IPS DF 4.7 (cell line): Measurements from ENCODE around the gene COG5.
A peak's percentile ranks its signal among the peaks of the same experiment; 100 is the strongest.

ENCODE experiments used
- DNase-seq: peaks from one replicate; pipeline ENCODE4 v3.0.0-alpha.2; 2013; ENCODE audit warnings: low spot score; ENCODE audit errors: extremely low read depth

COG5 gene

DNA sequence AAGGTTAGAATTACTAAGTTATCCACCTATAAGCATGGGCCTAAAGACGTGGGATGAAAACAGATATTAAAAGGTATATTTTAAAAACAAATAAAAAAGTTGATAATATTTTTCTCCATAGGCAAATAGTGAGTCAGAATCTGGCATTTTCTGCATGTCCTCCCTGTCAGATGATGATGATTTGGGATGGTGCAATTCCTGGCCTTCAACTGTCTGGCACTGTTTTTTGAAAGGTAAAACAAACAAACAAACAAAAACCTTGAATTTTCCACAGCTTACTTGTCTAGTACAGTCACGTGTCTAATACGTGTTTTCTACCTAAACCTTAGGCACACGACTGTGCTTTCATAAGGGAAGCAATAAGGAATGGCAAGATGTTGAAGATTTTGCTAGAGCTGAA lies 377.5 kb downstream of the COG5 start:
- no peak for DNase-seq

DNA sequence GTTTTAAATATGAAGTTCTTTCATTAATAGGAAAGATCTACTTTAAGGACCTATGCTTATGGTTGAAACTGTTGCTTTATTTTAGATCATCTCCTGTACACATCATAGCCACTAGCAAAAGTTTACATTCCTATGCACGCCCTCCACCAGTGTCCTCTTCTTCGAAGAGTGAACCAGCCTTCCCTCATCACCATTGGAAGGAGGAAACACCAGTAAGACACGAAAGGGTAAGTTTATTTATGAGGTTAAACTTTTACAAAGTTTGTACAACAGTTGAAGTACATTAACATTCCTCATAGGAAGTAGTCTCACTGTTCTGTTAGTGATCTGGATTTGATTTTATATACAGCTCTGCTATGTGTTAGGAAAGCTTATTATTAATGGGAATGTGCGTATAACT lies 378.0 kb downstream of the COG5 start:
- DNase-seq: no peak

DNA sequence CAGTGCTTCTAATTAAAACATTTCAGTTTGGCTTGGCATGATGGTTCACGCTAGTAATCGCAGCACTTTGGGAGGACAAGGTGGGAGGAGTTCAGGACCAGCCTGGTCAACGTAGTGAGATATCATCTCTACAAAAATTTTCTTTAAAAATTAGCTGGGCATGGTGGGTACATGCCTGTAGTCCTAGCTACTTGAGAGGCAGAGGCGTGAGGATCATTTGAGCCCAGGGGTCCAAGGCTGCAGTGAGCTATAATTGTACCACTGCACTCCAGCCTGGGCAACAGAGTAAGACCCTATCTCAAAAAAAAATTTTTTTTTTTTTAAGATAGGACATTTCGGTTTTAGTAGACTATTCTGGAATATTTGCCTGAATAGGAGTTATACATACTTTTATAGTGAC lies 382.5 kb downstream of the COG5 start:
- no peak for DNase-seq

DNA sequence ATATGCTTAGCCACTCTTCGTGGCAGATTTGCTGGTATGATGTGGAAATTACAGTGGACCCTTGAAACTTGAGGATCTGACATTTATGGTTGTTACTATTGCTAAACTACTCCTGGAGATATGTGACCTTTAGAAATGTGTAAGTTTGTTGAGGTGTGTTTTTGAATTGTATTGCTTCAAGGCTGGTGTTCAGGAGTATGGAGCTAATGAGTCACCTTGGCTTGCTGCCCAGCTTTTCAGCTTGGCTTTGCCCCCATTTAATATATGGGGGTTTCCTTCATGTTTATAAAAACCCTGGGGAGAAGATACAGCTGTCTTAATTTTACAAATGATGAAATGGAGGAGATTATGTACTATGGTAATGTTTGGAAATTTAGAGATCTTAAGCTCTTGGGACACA lies 383.3 kb downstream of the COG5 start:
- DNase-seq: no peak

DNA sequence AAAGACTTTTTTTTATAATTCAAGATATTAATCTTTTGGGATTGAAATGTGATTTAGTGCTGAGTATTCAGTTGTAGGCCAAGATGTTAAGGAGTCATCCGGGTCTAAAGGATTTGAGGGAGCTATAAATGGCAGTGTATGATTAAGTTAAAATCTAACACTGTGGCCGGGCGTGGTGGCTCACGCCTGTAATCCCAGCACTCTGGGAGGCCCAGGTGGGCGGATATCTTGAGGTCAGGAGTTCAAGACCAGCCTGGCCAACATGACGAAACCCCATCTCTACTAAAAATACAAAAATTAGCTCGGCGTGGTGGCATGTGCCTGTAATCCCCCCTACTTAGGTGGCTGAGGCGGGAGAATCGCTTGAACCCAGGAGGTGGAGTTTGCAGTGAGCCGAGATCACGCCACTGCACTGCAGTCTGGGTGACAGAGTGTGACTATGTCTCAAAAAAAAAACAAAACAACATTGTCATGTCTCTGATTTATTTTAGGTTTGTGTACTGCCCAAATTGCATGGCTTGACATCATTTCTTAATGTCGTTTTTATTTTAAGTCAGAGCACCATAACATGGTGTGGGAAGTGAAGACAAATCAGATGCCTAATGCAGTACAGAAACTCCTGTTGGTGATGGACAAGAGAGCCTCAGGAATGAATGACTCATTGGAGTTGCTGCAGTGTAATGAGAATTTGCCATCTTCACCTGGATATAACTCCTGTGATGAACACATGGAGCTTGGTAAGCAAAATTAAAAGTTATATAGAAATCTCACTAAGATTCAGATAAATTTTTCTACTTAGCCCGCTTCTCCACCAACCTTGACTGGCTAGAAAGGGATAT lies 384.2 kb downstream of the COG5 start:
- no peak for DNase-seq

DNA sequence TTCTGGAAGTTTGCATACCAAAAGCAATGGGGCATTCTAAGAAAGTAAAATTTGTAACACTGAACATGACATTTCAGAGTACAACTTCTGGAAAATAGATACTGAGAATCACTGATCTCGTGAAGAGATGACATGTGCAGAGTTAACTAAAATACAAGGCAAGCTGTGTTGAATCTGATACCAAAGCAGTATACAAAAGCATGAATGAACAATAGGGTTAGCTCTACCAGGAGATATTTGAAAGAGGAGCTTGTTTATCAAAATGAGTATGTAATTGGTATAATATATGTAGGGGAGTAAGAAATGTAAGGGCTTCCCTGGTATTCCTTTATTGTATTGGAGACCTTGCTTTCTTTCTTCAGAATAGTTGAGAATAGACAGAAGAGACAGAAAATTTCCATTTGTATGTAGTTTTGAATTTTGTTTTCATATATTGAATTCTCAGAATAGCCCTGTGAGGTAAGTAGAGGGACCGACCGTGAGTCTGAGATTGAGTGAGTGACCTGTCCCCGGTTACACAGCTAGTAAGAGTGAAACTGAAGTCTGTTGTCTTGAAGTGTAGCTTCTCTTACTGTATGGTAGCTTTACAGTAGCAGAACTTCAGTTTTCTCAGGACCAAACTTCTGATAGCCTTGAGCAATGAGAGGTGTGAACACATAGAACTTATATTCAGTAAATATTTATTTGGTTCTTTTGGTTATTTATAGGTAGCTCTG lies 389.9 kb downstream of the COG5 start:
- no peak for DNase-seq

DNA sequence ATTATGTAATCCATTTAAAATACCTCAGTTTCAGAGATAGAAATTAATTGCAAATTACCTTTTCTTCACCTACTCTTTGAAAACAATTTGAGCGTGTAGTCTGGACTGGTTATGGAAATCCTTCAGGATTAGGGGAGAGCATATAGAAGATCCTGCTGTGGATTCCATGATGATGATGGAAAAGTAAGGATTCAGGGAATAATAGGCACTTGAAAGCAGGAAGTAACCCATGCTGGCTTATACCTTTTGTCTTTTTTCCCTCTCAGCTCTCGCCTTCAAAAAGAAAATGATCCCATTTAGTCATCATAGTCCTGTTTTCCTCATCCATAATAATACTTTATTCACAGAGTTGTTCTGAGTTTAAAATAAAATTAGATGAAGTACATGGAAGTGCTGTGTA lies 390.5 kb downstream of the COG5 start:
- no peak for DNase-seq

DNA sequence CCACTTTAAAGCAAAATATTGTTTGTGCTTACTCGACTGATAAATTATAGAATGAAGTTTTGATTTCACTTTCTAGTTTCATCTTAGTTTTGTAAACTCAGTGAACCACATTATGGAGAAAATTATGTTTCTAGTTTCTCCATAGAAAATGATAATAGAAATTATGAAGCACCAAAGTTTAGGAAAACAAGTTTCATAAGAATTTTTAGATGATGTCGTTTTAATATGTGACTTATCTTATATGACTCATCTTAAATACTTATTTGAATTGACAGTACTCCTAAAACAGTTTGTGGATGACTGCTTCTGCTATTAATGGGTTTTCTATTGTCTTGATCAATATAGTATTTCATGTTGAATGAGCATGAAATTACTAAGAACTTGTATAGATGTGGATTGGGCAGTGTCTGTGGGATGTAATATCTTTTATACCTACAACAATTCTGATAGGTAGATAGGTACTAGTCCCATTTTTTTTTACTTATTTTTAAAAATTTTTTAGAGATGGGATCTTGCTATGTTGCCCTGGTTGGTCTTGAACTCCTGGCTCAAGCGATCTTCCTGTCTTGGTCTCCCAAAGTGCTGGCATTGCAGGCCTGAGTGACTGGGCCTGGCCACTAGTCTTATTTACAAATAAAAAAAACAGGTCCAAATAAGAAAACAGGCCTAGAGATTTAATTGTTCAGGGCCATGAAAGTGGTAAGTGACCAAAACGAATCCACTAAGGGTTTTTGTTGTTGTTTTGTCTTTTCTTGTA lies 391.3 kb downstream of the COG5 start:
- DNase-seq: no peak

DNA sequence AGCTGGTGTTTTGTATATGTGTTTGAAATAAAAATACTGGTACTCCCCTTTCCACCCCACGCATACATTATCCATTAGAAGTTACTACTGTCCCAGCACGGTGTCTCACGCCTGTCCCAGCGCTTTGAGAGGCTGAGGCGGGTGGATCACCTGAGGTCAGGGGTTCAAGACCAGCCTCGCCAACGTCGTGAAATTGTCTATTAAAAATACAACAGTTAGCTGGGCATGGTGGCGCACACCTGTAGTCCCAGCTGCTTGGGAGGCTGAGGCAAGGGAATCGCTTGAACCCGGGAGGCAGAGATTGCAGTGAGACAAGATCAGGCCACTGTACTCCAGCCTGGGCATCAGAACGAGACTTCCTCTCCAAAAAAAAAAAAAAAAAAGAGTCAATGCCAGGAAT lies 392.2 kb downstream of the COG5 start:
- DNase-seq: no peak

DNA sequence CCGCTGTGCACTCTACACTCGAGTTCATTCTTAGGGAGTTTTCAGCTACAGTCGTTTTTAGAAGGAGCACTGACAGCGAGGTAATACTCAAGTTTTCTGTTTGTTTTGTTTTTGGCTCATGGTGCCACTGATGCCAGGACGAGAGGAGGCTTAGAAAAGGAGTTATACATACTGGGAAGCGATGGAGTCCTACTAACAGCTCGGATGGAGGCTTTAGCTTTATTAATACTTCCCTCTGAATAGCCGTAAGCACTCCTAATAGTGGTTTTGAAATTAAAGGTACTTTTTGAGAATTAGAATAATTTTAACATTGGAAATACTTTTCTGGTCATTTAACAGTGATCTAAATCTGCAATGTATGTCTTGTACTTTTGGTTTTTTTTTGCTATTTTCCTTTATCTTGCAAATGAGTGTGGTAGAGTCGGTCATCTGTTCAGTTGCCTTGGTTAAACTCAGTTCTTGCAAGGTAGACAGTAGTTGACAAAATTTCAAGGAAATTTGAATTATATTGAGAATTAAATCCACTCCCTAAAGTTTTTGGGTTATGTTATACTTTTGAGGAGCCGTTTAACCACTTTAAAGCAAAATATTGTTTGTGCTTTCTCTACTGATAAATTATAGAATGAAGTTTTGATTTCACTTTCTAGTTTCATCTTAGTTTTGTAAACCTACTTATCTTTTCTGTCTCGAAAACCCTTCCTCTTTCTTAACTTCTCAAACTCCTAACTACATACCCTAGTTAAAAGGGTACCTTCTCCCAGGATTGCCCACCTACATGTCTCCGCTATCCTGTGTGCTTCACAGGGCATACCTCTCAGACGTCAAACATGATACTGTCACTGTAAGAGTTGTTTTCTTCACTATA lies 393.4 kb downstream of the COG5 start:
- DNase-seq: no peak

DNA sequence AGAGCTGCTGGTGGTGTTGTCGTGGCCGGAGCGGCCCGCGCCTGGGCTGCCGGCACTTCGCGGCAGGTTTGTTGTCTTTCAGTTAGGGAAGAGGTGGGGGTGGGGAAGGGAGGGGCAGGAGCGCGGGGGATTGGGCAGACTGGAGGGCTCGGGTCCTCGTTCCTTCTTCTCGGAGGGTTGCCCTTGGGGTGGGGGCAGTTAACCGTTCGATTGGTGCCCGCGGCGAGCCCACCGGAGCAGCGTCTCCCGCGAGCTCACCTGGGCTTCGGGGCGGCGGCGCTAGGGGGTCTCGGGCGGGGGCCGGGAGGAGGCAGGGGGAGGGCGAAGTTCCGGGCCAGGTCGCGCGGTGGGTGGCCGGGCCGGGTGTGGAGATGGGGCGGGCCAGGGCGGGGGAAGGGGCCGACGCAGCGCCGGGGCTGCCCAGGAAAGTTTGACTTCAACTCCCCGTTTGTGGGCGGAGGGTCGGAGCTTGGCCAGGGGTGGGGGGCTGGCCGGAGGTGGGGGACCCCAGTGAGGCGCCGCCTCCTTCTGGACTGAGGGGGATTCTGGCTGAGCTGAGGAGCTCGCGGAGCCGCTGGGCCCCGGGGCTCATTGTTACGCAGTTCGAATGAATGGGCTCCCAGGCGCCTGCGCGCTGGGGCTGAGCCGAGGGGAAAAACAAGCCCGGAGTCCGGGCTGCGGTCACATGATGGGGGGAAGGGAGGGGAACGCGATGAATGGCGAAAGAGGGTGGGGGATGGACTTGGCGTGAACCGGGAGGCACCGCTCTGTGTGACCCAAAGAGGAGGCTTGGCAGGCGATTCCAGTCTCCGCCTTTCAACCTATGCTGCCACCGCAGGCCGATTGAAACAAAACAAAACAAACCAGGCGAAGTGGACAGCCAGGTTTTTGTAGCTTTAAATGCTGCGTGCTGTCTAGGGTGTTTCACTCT lies 394.3 kb downstream of the COG5 start:
- peak; percentile 83 for DNase-seq

DNA sequence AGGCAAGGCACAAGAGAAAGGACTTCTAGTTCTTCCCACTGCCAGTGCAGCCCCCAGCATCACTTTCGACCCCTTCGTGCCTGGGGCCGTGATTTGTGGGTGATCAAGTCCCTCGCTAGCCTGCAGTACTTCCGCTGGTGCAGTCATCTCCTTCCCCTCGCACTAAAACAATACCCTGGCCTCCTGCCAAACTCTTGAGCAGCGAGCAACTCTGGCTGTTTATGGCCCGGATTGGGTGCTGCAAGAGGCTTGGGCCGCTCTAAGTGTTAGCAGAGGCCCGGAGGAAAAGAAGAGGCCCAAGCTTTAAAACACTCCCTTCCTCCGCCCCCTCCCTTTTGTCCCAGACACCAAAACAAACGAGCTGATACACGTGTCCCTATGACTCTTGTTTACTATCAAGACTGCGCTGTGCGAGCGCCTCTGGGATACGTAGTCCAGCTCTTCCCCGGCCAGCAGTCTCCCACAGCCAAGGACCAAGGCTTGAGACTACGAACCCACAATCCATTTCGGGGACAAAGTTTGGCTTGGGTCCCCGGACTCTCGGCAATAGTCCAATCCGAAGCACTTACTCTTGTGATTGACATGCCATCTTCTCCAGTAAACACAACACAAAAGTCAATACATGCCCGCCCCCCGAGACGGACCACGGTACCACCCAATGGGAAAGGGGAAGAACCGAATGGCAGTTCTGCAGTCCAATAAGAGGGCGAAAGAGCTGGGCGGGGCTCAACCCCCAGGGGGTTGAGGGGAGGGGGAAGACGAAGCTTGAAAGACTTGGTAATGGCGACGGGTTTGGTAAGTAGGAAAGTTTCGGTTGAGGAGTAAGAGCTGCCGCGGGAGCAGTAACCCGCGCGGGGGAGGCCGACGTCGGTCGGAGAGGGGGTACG lies 395.2 kb downstream of the COG5 start, which contains the start of gene HBP1:
HBP1 (plus strand) TSS at position 771 of the 887 bp plus-strand sequence. CDS start 10,891 bp downstream, outside the sequence.
- peak; percentile 100 for DNase-seq

DNA sequence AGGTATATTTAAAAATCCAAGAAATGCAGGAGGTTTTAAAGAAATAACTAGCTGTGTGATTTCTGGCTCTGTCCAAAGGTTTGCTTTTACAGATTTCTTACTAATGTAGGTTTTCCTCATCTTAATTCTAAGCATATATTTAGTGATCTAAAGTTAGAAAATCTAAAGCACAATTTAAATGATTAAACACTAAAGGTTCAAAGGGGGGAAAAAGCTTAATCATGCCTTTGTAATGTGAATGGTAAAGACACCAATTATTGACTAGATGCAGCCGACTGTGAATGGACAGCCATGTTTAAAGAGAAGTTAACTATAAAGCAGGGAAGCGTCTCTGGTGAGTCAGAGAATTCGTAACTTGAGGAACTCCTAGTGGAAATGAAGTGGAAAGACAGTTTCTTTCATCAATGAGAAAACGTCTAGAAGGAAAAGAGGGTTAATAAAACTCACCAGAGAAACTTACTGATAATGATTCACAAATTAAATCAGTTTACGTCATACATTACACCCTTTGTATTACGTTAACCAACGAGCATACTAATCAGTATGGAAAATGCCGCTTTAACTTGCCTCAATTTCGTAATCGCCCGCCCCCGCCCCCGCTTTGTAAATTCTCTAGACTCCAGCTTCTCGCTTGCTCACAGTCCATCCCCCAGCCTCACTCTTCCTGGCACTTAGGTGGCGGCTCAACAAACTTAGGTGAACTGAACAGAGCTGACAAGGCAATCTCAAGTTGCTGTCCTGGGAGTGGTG lies 396.1 kb downstream of the COG5 start:
- no peak for DNase-seq

DNA sequence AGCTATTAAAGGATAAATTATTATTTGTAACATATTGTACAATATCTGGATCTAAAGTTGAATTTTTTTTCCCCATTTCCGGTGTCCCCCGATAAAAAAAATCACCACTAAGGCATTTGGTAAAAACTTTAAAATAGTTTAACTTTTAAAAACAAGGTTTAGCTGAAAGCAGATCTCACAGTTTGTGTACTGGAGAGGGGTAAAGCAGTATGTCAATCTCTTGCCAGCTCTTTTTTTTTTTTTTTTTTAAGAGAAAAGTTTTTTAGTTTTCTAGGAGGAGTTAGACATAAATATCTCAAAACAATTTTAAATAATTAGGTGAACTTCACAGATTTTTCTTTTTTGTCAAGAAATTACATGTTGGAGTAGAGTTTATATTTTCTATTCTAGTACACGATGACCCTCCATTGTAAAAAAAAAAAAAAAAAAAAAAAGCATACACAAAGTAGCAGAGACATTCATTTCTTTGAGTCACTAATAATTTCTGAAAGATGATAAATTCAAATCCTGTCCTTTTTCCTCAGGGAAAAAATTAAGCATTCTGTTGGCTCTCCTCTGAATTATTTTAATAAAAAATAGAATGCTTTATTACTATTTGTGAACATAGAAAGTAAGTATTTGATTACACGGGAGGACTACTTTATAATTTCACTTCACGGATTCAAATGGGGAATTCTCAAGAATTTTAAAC lies 396.8 kb downstream of the COG5 start:
- DNase-seq: no peak

DNA sequence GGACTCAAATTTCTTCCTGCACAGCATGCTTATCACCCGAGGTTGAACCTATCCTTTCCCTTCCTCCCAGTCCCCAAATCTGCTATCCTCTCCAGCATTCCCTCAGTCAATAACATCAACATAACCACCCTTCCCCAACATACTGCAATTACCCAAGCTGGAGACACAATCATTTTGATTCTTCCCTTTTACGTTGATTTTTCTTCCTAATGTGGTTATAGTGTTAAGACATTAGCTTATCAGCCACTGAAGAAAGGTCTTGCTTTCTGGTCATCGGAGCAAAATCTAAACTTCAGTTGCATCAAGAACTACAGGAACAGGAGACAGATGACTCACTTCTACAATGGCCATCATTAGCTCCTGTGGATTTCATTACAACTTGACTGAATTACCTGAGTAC lies 398.4 kb downstream of the COG5 start:
- DNase-seq: no peak

DNA sequence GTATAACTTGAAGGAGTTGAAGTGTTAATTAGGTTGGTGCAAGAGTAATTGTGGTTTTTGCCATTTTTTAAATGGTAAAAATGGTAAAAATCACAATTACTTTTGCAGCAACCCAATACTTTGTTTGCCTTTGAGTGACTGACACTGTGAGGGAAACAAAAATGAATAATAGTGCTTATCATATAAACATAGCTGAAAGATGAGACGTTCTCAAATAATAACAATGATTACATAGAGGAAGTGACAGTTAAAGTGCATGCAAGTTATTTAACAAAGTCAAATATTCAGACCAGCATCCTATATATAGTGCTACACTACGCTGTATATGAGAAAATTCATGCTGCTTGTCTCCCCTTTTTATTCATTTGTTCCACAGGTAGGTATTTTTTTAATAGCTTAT lies 399.6 kb downstream of the COG5 start:
- no peak for DNase-seq

DNA sequence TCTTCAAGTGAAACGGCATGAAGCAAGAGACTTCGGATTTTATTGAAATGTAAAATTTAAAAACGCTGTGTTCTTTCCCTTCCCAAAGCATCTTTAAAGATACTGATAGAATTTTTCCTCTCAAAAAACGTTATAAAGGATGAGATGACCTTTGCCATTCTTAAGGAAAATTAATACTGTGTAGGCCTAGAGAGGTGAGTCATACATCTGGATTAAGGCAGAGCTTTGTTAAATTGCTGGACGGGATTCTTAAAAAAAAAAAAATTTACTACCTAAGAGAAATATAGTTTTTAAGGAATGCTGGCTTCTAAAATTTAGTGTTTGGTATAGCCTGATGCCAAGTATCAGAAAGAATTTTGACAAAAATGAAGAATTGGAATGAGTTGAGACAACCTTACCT lies 401.2 kb downstream of the COG5 start:
- DNase-seq: no peak

DNA sequence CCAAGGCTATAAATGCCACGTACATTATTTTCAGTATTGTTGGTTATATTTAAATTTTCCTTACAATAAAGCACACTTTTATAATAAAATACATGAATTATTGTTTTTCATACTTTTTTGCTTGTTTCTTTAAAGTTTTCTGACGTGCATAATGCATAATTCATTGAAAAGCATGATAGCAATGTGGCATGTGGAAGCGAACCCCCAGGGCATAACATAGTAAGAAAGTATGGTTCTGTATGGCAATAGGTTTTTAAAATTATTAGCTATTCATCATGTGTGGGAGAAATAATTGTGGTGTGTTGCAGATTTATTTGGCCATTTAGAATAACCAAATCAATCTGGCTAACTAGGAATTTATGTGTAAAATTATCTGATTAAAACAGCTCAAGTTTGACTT lies 402.3 kb downstream of the COG5 start:
- DNase-seq: no peak
